MM.1S (cell line): ENCODE measurements around the gene TPD52L1.

ENCODE experiments used
- DNase-seq: peaks from one replicate; pipeline ENCODE4 v3.0.0-alpha.2; 2015
- H2AFZ ChIP-seq: fragments of 300-600 bp; sonication (generic); 2 replicates; pipeline ENCODE4 v1.6.0; 2016; ENCODE audit warnings: antibody characterized with exemption, low read length
- H3F3A ChIP-seq: fragments of 300-600 bp; sonication (generic); 2 replicates; pipeline ENCODE4 v1.6.1; 2016; ENCODE audit warnings: mild to moderate bottlenecking, antibody characterized with exemption, low read length, moderate library complexity, mixed read lengths; ENCODE audit not compliant: insufficient read depth
- H3K27ac ChIP-seq: fragments of 300-600 bp; sonication (generic); 2 replicates; pipeline ENCODE4 v1.5.1; 2016; ENCODE audit warnings: mild to moderate bottlenecking, low read length
- H3K27me3 ChIP-seq: fragments of 300-600 bp; sonication (generic); replicated peaks from 2 replicates; pipeline ENCODE4 v1.6.0; 2016; ENCODE audit warnings: low read length; ENCODE audit not compliant: insufficient read depth
- H3K36me3 ChIP-seq: fragments of 300-600 bp; sonication (generic); replicated peaks from 2 replicates; pipeline ENCODE4 v1.6.1; 2016; ENCODE audit warnings: mild to moderate bottlenecking, low read length, mixed read lengths; ENCODE audit not compliant: insufficient read depth
- H3K4me1 ChIP-seq: fragments of 300-600 bp; sonication (generic); 2 replicates; pipeline ENCODE4 v1.6.1; 2016; ENCODE audit warnings: low read length, mixed read lengths
- H3K4me2 ChIP-seq: fragments of 300-600 bp; sonication (generic); 2 replicates; pipeline ENCODE4 v1.6.0; 2016; ENCODE audit warnings: low read depth, low read length
- H3K4me3 ChIP-seq: fragments of 300-600 bp; sonication (generic); 2 replicates; pipeline ENCODE4 v1.5.1; 2016; ENCODE audit warnings: low read length, mixed read lengths
- H3K79me2 ChIP-seq: fragments of 300-600 bp; sonication (generic); 2 replicates; pipeline ENCODE4 v1.6.1; 2016; ENCODE audit warnings: mixed run types, low read length, mixed read lengths
- H3K9ac ChIP-seq: fragments of 300-600 bp; sonication (generic); 2 replicates; pipeline ENCODE4 v1.6.1; 2016; ENCODE audit warnings: low read length, mixed read lengths
- H3K9me2 ChIP-seq: fragments of 300-600 bp; sonication (generic); replicated peaks from 2 replicates; pipeline ENCODE4 v1.6.1; 2016; ENCODE audit warnings: mild to moderate bottlenecking, low read length, mixed read lengths; ENCODE audit not compliant: insufficient read depth
- H3K9me3 ChIP-seq: fragments of 300-600 bp; sonication (generic); replicated peaks from 2 replicates; pipeline ENCODE4 v1.6.1; 2016; ENCODE audit warnings: mild to moderate bottlenecking, low read length, mixed read lengths; ENCODE audit not compliant: insufficient read depth
- H4K20me1 ChIP-seq: fragments of 300-600 bp; sonication (generic); 2 replicates; pipeline ENCODE4 v1.6.1; 2016; ENCODE audit warnings: mild to moderate bottlenecking, low read length, moderate library complexity, mixed read lengths; ENCODE audit not compliant: insufficient read depth
- CTCF ChIP-seq: fragments of 300-600 bp; sonication (generic); IDR thresholded peaks from 2 replicates; pipeline ENCODE4 v1.5.1; 2016; ENCODE audit warnings: antibody characterized with exemption, low read length, mixed read lengths
- EZH2 ChIP-seq: fragments of 300-600 bp; sonication (generic); optimal IDR thresholded peaks from 2 replicates; pipeline ENCODE3; 2017; ENCODE audit warnings: low read depth, mild to moderate bottlenecking, antibody characterized with exemption, low read length, mixed read lengths
- EZH2phosphoT487 ChIP-seq: fragments of 300-600 bp; sonication (generic); IDR thresholded peaks from 2 replicates; pipeline ENCODE4 v1.6.1; 2018; ENCODE audit warnings: antibody characterized with exemption, low read length

The TPD52L1 gene

GRCh38 chr6:125259354-125259736 is 105.8 kb downstream of the TPD52L1 start:
- Histone ChIP-seq H3K36me3 (no peaks in the 10 kb centered on the region), H3K9ac (no peak overlapping the region), H4K20me1 (no peaks in the 10 kb centered on the region), H3K4me1 (no peaks in the 10 kb centered on the region), H3K9me3 (no peaks in the 10 kb centered on the region), H2AFZ (no peak overlapping the region), H3K79me2 (no peaks in the 10 kb centered on the region), H3F3A (no peaks in the 10 kb centered on the region), H3K27ac (no peak overlapping the region), H3K4me3 (no peak overlapping the region), H3K27me3 (no peaks in the 10 kb centered on the region), H3K9me2 (no peaks in the 10 kb centered on the region), H3K4me2 (no peak overlapping the region)
- DNase-seq = no peak
- TF ChIP-seq EZH2 (no peak), EZH2phosphoT487 (no peak), CTCF (no peak)

GRCh38 chr6:125262016-125263013 is 108.7 kb downstream of the TPD52L1 start:
- Histone ChIP-seq H3K9me3 (no peaks in the 10 kb centered on the region), H3F3A (no peaks in the 10 kb centered on the region), H3K27ac (no peak overlapping the region), H3K9ac (no peak overlapping the region), H3K27me3 (no peaks in the 10 kb centered on the region), H3K79me2 (no peaks in the 10 kb centered on the region), H2AFZ (no peak overlapping the region), H4K20me1 (no peaks in the 10 kb centered on the region), H3K4me2 (no peak overlapping the region), H3K9me2 (no peaks in the 10 kb centered on the region), H3K4me3 (no peak overlapping the region), H3K4me1 (no peaks in the 10 kb centered on the region), H3K36me3 (no peaks in the 10 kb centered on the region)
- TF ChIP-seq EZH2phosphoT487 (no peak), CTCF (no peak), EZH2 (no peak)
- DNase-seq = no peak

- H3K4me1 ChIP-seq = no peaks in the 10 kb centered on the region
- H3F3A ChIP-seq = no peaks in the 10 kb centered on the region
- no peaks in the 10 kb centered on the region for H3K79me2 ChIP-seq
- H3K4me3 ChIP-seq = no peak overlapping the region
- no peak overlapping the region for H3K27ac ChIP-seq
- no peaks in the 10 kb centered on the region for H3K36me3 ChIP-seq
- H2AFZ ChIP-seq = no peak overlapping the region
- H3K4me2 ChIP-seq = no peak overlapping the region
- H3K27me3 ChIP-seq = no peaks in the 10 kb centered on the region
- no peak for DNase-seq
- no peak for TF ChIP-seq CTCF
- no peak for TF ChIP-seq EZH2phosphoT487
- TF ChIP-seq EZH2 = no peak
- H3K9ac ChIP-seq = no peak overlapping the region
- H3K9me2 ChIP-seq = no peaks in the 10 kb centered on the region
- H4K20me1 ChIP-seq = no peaks in the 10 kb centered on the region
- no peaks in the 10 kb centered on the region for H3K9me3 ChIP-seq
Observed at GRCh38 chr6:125264476-125264875, 110.9 kb downstream of the TPD52L1 start.
